ENCODE data around the gene NLRP6.
A peak's percentile ranks its signal among the peaks of the same experiment; 100 is the strongest.
"Not testable (repeated sequence)": the region's sequence is repeated elsewhere in the genome, so short reads cannot be mapped to it uniquely, and the experiment has no call there.

The NLRP6 gene

DNA sequence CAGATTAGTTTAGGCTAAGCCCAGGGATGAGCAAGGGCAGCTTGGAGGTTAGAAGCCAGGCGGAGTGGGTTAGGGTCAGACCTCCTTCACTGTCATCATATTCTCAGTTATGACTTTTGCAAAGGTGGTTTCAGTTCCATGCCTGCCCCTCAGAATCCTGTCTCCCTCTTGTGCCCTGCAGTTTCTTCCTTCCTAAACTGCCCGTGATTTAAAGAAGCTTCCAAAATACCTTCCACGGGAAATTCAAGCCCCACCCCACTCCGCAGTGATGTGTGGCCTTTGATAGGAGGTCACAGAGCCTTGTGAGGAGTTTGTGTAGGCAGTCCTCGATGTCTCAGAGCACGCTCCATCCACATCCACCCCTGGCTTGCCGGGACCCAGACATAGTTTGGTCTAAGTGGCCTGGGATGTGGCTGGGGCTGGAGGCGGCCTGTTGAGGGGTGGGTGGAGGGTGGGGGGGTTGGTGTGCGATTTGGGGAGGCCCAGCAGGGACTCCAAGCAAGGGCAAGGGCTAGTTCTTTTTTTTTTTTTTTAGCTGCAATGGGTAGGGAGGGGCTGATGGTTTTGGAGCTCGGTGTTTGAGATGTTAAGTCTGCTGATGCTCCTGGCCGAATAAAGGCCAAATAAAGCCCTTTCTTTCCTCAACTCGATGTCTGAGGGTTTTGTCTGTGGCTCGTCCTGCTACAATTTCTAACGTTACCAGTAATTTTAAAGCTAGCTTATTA, 34.0 kb downstream of the NLRP6 start:
- DNase-seq, result no peak
- H3K27me3 Mint-ChIP-seq (ENCODE audit: low read depth, poor library complexity), result no peaks in the 10 kb centered on the region
- H3K27ac Mint-ChIP-seq, result peak overlapping the region; percentile 96
- H3K9me3 Mint-ChIP-seq, result no peaks in the 10 kb centered on the region
- peak overlapping the region; percentile 76 for H3K4me3 Mint-ChIP-seq
- TF ChIP-seq CTCF (IDR thresholded peaks at IDR 0.05), result no peak
- peaks cover 74% of the 10 kb centered on the region for H3K4me1 Mint-ChIP-seq
- H3K36me3 Mint-ChIP-seq (ENCODE audit: low read depth), result peaks cover 7% of the 10 kb centered on the region

DNA sequence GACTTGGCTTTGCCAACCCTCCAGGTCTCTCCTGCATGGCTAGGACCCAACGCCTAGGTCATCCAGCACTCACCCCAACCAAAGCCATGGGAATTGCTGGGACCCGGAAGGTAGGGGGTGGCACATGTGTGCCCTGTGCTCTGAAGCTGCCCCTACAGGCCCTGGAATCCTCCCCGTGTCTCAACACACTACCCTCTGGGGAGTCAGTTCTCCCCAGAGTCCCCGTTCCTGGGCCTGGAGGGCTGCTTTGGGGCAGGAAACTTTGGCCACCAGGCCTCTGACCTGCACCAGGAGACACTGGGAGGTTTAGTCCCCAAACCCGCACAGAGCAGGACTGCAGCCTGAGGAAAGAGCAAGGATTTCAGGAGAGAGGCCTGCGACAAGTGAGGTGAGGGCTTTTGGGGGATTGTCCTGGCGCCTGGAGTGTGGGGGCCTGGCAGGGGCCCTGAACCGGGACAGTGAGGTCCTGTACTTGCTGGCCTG, 35.1 kb downstream of the NLRP6 start:
- Mint-ChIP-seq H3K9me3 (no peaks in the 10 kb centered on the region), H3K27ac (peak overlapping the region; percentile 98)

GRCh38 chr11:313787-314553, 35.8 kb downstream of the NLRP6 start, which contains the start of gene IFITM1:
IFITM1 (plus strand) TSS chr11:314040; CDS start chr11:314171, 131 bp downstream.
- H3K4me3 Mint-ChIP-seq, result peak within 1 kb of the TSS; percentile 91
- no peak for DNase-seq
- peak within 1 kb of the TSS; percentile 98 for H3K27ac Mint-ChIP-seq
- H3K9me3 Mint-ChIP-seq, result no peaks in the 10 kb centered on the region
- H3K27me3 Mint-ChIP-seq (ENCODE audit: low read depth, poor library complexity), result no peaks in the 10 kb centered on the region
- peaks cover 7% of the 10 kb centered on the region for H3K36me3 Mint-ChIP-seq (ENCODE audit: low read depth)
- H3K4me1 Mint-ChIP-seq, result peaks cover 65% of the 10 kb centered on the region
- no peak for TF ChIP-seq CTCF (IDR thresholded peaks at IDR 0.05)

More for the DNA sequence above, 35.1 kb downstream of the NLRP6 start:
- Mint-ChIP-seq H3K27me3 (ENCODE audit: low read depth, poor library complexity) (no peaks in the 10 kb centered on the region), H3K4me3 (peak overlapping the region; percentile 91), H3K4me1 (peaks cover 71% of the 10 kb centered on the region), H3K36me3 (ENCODE audit: low read depth) (peaks cover 7% of the 10 kb centered on the region)
- TF ChIP-seq CTCF (IDR thresholded peaks at IDR 0.05), result no peak
- no peak for DNase-seq

GRCh38 chr11:314554-314875, 36.3 kb downstream of the NLRP6 start:
- Mint-ChIP-seq H3K27ac (peak overlapping the region; percentile 98), H3K4me1 (peaks cover 63% of the 10 kb centered on the region), H3K4me3 (peak overlapping the region; percentile 91)
- H3K36me3 Mint-ChIP-seq (ENCODE audit: low read depth); H3K9me3 Mint-ChIP-seq; H3K27me3 Mint-ChIP-seq (ENCODE audit: low read depth, poor library complexity); DNase-seq: not testable (repeated sequence)

- H3K9me3 Mint-ChIP-seq, result no peaks in the 10 kb centered on the region
- no peak overlapping the region for H3K27ac Mint-ChIP-seq
- peak overlapping the region; percentile 91 for H3K4me3 Mint-ChIP-seq
- H3K27me3 Mint-ChIP-seq (ENCODE audit: low read depth, poor library complexity), result no peaks in the 10 kb centered on the region
- peaks cover 63% of the 10 kb centered on the region for H3K4me1 Mint-ChIP-seq
- peaks cover 7% of the 10 kb centered on the region for H3K36me3 Mint-ChIP-seq (ENCODE audit: low read depth)
- no peak for TF ChIP-seq CTCF (IDR thresholded peaks at IDR 0.05)
- no peak for DNase-seq
Observed at GRCh38 chr11:315051-315481, 36.9 kb downstream of the NLRP6 start.

- no peak for TF ChIP-seq CTCF (IDR thresholded peaks at IDR 0.05)
- no peak overlapping the region for H3K27ac Mint-ChIP-seq
- DNase-seq, result no peak
- no peaks in the 10 kb centered on the region for H3K9me3 Mint-ChIP-seq
- peaks cover 7% of the 10 kb centered on the region for H3K36me3 Mint-ChIP-seq (ENCODE audit: low read depth)
- peak overlapping the region; percentile 91 for H3K4me3 Mint-ChIP-seq
- no peaks in the 10 kb centered on the region for H3K27me3 Mint-ChIP-seq (ENCODE audit: low read depth, poor library complexity)
- peaks cover 67% of the 10 kb centered on the region for H3K4me1 Mint-ChIP-seq
Observed at GRCh38 chr11:315516-315994, 37.3 kb downstream of the NLRP6 start.
